Endothelial cell (in vitro differentiated cells): Measurements from ENCODE around the gene CCDC7. TPM values are rescaled to one million over a fixed set of nuclear protein-coding genes. Genes with fewer than 3 reads are reported as not detected.
"Not testable (repeated sequence)": the region's sequence is repeated elsewhere in the genome, so short reads cannot be mapped to it uniquely, and the experiment has no call there.

ENCODE experiments used
- DNase-seq: peaks from one replicate; pipeline ENCODE4 v3.0.0; 2021; ENCODE audit warnings: low spot score
- H3K27ac Mint-ChIP-seq: one replicate; pipeline ENCODE4 v1.8.0; 2021; ENCODE audit warnings: mixed read lengths, inconsistent platforms; ENCODE audit not compliant: unreplicated experiment
- H3K27me3 Mint-ChIP-seq: one replicate; pipeline ENCODE4 v1.8.0; 2021; ENCODE audit warnings: mild to moderate bottlenecking, moderate library complexity, mixed read lengths, inconsistent platforms; ENCODE audit not compliant: unreplicated experiment
- H3K36me3 Mint-ChIP-seq: one replicate; pipeline ENCODE4 v1.8.0; 2021; ENCODE audit warnings: mild to moderate bottlenecking, low read depth, mixed read lengths, inconsistent platforms; ENCODE audit not compliant: unreplicated experiment
- H3K4me1 Mint-ChIP-seq: one replicate; pipeline ENCODE4 v1.8.0; 2021; ENCODE audit warnings: mild to moderate bottlenecking, mixed read lengths, inconsistent platforms; ENCODE audit not compliant: unreplicated experiment
- H3K4me3 Mint-ChIP-seq: one replicate; pipeline ENCODE4 v1.8.0; 2021; ENCODE audit warnings: mild to moderate bottlenecking, mixed read lengths, inconsistent platforms; ENCODE audit not compliant: unreplicated experiment
- H3K9me3 Mint-ChIP-seq: one replicate; pipeline ENCODE4 v1.8.0; 2021; ENCODE audit warnings: mixed read lengths, inconsistent platforms; ENCODE audit not compliant: unreplicated experiment
- CTCF ChIP-seq: fragments of 200-600 bp; sonication (generic); IDR thresholded peaks from one replicate; pipeline ENCODE4 v1.5.0; 2021; ENCODE audit warnings: antibody characterized with exemption; ENCODE audit not compliant: unreplicated experiment
- long read RNA-seq: library from polyadenylated mRNA; unstranded; transcript quantifications from one replicate; pipeline ENCODE4 v2.0.0, GENCODE V29; 2020; ENCODE audit not compliant: unreplicated experiment
- total RNA-seq: library from RNA; stranded (reverse); fragmentation: NEBNext Ultra II Directional; extraction: Animal tissue kit (Norgen Biotek cat#: 25700); gene quantifications from one replicate; pipeline ENCODE4 v1.2.1, GENCODE V29; 2021; ENCODE audit not compliant: unreplicated experiment

Gene CCDC7
- total RNA-seq = 5.4 TPM
- long read RNA-seq = 0 reads

DNA sequence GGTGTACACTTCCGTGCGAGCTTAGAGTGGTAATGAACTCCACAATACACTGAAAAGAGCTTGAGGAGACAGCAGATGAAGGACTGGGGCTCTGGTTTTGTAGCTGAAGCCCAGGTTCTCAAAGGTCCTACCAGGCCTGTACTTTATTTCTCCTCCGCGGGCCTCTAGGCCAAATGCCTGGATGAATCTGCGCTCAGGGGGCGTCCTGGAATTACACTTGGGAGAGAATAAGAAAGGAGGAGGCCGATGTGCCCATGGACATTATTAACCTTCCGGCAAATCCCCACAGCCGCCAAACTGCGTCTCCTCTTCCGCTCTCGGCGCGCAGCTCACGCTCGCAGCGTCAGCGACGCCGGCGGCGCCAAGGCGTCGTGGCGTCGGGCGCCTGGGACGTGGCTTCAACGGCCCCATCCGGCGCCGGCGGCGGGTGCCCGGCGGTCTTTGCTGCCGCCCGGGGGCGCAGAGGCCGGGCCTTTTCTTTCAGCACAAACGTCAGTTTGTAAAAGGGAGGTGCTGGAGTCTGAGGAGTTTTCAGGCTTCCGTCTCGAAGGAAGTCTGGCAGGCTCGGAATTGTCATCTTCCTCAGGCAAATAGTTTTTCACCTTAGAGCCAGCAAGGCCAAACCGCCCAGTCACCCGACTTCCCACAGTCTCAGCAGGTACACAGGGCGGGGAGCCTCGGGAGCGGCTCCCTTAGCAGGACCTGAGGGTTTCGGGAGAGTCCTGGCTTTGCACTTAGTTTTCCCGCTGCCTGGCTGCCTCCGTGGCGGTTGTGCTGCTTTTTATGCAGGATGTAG, at the start of gene CCDC7:
Gene CCDC7, plus strand, starts transcription at position 401 of the 796 bp plus-strand sequence. CDS start 5,503 bp downstream, outside the sequence.
- no peaks in the 10 kb centered on the region for H3K36me3 Mint-ChIP-seq
- H3K27me3 Mint-ChIP-seq = peaks cover 2% of the 10 kb centered on the region
- H3K9me3 Mint-ChIP-seq = no peaks in the 10 kb centered on the region
- peak; percentile 86 for DNase-seq
- TF ChIP-seq CTCF = peak; percentile 15
- peaks cover 7% of the 10 kb centered on the region for H3K4me1 Mint-ChIP-seq
- peak within 1 kb of the TSS; percentile 99 for H3K27ac Mint-ChIP-seq
- peak within 1 kb of the TSS; percentile 96 for H3K4me3 Mint-ChIP-seq

DNA sequence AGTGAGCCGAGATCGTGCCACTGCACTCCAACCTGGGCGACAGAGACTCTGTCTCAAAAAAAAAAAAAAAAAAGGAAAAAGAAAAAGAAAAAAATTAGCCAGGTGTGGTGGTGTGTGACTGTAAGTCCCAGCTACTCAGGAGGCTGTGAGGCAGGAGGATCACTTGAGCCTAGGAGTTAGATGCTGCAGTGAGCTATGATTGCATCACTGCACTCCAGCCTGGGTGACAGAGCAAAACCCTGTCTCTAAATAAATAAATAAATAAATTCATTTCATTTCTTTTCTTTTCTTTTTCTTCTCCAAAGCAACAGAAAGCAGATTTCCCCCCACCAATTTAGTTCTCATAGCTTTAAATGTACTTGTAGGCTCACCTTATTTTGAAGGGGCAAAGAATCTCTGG, 48.8 kb upstream of the CCDC7 start:
- H3K27me3 Mint-ChIP-seq, H3K36me3 Mint-ChIP-seq, H3K4me3 Mint-ChIP-seq, DNase-seq, H3K9me3 Mint-ChIP-seq, H3K27ac Mint-ChIP-seq, H3K4me1 Mint-ChIP-seq: not testable (repeated sequence)

- DNase-seq, H3K36me3 Mint-ChIP-seq, H3K27ac Mint-ChIP-seq, H3K9me3 Mint-ChIP-seq, H3K4me1 Mint-ChIP-seq, H3K4me3 Mint-ChIP-seq, H3K27me3 Mint-ChIP-seq: not testable (repeated sequence)
Observed at GRCh38 chr10:32399720-32400119, 46.2 kb upstream of the CCDC7 start.

DNA sequence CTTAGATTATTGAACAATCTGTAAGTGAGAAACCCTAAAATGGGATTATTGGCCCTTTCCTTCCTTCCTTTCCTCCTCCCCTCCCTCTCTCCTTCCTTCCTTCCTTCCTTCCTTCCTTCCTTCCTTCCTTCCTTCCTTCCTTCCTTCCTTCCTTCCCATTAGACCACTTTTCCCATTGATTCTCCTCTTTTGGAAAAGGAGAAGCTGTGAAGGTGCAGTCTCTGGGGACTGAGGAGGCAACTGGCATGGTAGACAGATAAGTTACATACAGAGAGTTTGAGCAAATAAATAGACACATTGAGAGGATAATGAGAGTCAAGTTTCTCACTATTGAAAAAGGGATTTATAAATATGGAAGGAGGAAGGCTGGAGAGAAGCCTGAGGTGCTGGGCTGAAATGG, 45.0 kb upstream of the CCDC7 start:
- H3K27me3 Mint-ChIP-seq = peaks cover 2% of the 10 kb centered on the region

DNA sequence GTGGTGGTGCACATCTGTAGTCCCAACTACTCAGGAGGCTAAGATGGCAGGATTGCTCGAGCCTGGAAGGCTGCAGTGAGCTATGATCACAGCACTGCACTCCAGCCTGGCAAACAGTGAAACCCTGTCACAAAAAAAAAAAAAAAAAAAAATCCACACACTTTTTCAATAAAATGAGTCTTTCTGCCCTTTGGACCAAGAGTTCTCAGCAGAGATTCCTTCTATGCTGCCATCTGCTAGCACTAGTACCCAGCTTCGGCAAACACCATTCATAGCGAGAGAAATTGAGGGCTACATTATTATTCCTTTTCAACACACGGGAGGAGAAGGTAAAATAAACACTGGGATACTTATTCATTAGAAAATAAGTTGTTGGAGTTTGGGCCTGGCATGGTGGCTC, 43.4 kb upstream of the CCDC7 start:
- no peak overlapping the region for H3K27ac Mint-ChIP-seq

More for the DNA sequence above, 45.0 kb upstream of the CCDC7 start:
- Mint-ChIP-seq H3K4me3 (no peak overlapping the region), H3K9me3 (no peaks in the 10 kb centered on the region), H3K4me1 (peaks cover 2% of the 10 kb centered on the region), H3K27ac (no peak overlapping the region), H3K36me3 (no peaks in the 10 kb centered on the region)
- no peak for DNase-seq
- no peak for TF ChIP-seq CTCF

More for the DNA sequence above, 43.4 kb upstream of the CCDC7 start:
- Mint-ChIP-seq H3K4me3 (no peak overlapping the region), H3K27me3 (peaks cover 2% of the 10 kb centered on the region), H3K36me3 (no peaks in the 10 kb centered on the region), H3K4me1 (peaks cover 2% of the 10 kb centered on the region), H3K9me3 (no peaks in the 10 kb centered on the region)
- TF ChIP-seq CTCF = no peak
- DNase-seq = no peak
